Neural cell (in vitro differentiated cells): ENCODE results near the gene C5orf47. TPM values are rescaled to one million over a fixed set of nuclear protein-coding genes. Genes with fewer than 3 reads are reported as not detected.

Experiments
- H2AFZ ChIP-seq: fragments of 200-600, 300-800 bp; sonication (generic), shearing (Covaris generic); 2 replicates; pipeline ENCODE4 v1.6.0; 2014; ENCODE audit warnings: low read depth, mild to moderate bottlenecking, antibody characterized with exemption, low read length, moderate library complexity
- H3F3A ChIP-seq: fragments of 200-600 bp; shearing (Covaris generic); 2 replicates; pipeline ENCODE4 v1.6.1; 2016; ENCODE audit warnings: mild to moderate bottlenecking, moderate library complexity, mixed read lengths, antibody characterized with exemption, low read length; ENCODE audit not compliant: insufficient read depth, poor library complexity, severe bottlenecking
- H3K27ac ChIP-seq: fragments of 200-600, 300-800 bp; sonication (generic), shearing (Covaris generic); 2 replicates; pipeline ENCODE4 v1.5.1; 2014; ENCODE audit warnings: mild to moderate bottlenecking, low read length, moderate library complexity
- H3K27me3 ChIP-seq: fragments of 300-800, 200-600 bp; sonication (generic), shearing (Covaris generic); 2 replicates; pipeline ENCODE4 v1.6.0; 2014; ENCODE audit warnings: mild to moderate bottlenecking, low read depth, low read length, moderate library complexity; ENCODE audit not compliant: insufficient read depth
- H3K36me3 ChIP-seq: fragments of 300-800, 200-600 bp; sonication (generic), shearing (Covaris generic); 2 replicates; pipeline ENCODE4 v1.5.1; 2014; ENCODE audit warnings: mild to moderate bottlenecking, antibody characterized with exemption, low read length, moderate library complexity; ENCODE audit not compliant: insufficient read depth
- H3K4me2 ChIP-seq: fragments of 300-800, 200-600 bp; sonication (generic), shearing (Covaris generic); 2 replicates; pipeline ENCODE4 v1.6.0; 2014; ENCODE audit warnings: mild to moderate bottlenecking, low read length
- H3K4me3 ChIP-seq: fragments of 300-800, 200-600 bp; sonication (generic), shearing (Covaris generic); 2 replicates; pipeline ENCODE4 v1.5.1; 2014; ENCODE audit warnings: mild to moderate bottlenecking, low read length, moderate library complexity
- H3K79me2 ChIP-seq: fragments of 200-600 bp; shearing (Covaris generic); replicated peaks from 2 replicates; pipeline ENCODE4 v1.6.0; 2014; ENCODE audit warnings: mild to moderate bottlenecking, low read length, moderate library complexity; ENCODE audit not compliant: insufficient read depth
- H3K9ac ChIP-seq: fragments of 300-800, 200-600 bp; sonication (generic), shearing (Covaris generic); 2 replicates; pipeline ENCODE4 v1.6.1; 2016; ENCODE audit warnings: mild to moderate bottlenecking, low read length, mixed read lengths
- H3K9me2 ChIP-seq: fragments of 200-600 bp; shearing (Covaris generic); 2 replicates; pipeline ENCODE4 v1.6.1; 2016; ENCODE audit warnings: mild to moderate bottlenecking, low read length, mixed read lengths; ENCODE audit not compliant: insufficient read depth
- H3K9me3 ChIP-seq: fragments of 200-600, 300-800 bp; sonication (generic), shearing (Covaris generic); 2 replicates; pipeline ENCODE4 v1.6.1; 2016; ENCODE audit warnings: mild to moderate bottlenecking, mixed run types, low read length, moderate library complexity, mixed read lengths
- H4K20me1 ChIP-seq: fragments of 200-600 bp; shearing (Covaris generic); 2 replicates; pipeline ENCODE4 v1.6.1; 2016; ENCODE audit warnings: mild to moderate bottlenecking, mixed run types; ENCODE audit not compliant: insufficient read depth
- CTCF ChIP-seq: fragments of 450-650 bp; IDR thresholded peaks from 2 replicates; pipeline ENCODE4 v1.5.1; 2014; ENCODE audit warnings: antibody characterized with exemption, mild to moderate bottlenecking, moderate library complexity; ENCODE audit not compliant: poor library complexity, severe bottlenecking
- EP300 ChIP-seq: fragments of 450-650 bp; conservative IDR thresholded peaks from 2 replicates; pipeline ENCODE4 v1.6.1; 2014; ENCODE audit warnings: antibody characterized with exemption, mild to moderate bottlenecking, moderate library complexity; ENCODE audit not compliant: poor library complexity, severe bottlenecking
- EZH2 ChIP-seq: fragments of 200-600, 300-800 bp; shearing (Covaris generic), sonication (generic); IDR thresholded peaks from 2 replicates; pipeline ENCODE4 v1.6.1; 2014; ENCODE audit warnings: antibody characterized with exemption, low read length, borderline replicate concordance, mild to moderate bottlenecking; ENCODE audit not compliant: insufficient read depth, poor library complexity, severe bottlenecking
- MXI1 ChIP-seq: fragments of 450-650 bp; conservative IDR thresholded peaks from 2 replicates; pipeline ENCODE4 v1.6.1; 2014; ENCODE audit warnings: antibody characterized with exemption, mild to moderate bottlenecking; ENCODE audit not compliant: poor library complexity, severe bottlenecking
- POLR2AphosphoS5 ChIP-seq: IDR thresholded peaks from 2 replicates; pipeline ENCODE4 v1.6.1; 2012
- RAD21 ChIP-seq: fragments of 450-650 bp; conservative IDR thresholded peaks from 2 replicates; pipeline ENCODE4 v1.6.1; 2014; ENCODE audit warnings: antibody characterized with exemption, mild to moderate bottlenecking, moderate library complexity
- SMC3 ChIP-seq: fragments of 450-650 bp; conservative IDR thresholded peaks from 2 replicates; pipeline ENCODE4 v1.6.1; 2014; ENCODE audit warnings: antibody characterized with exemption, mild to moderate bottlenecking, moderate library complexity; ENCODE audit not compliant: poor library complexity
- TAF1 ChIP-seq: IDR thresholded peaks from 2 replicates; pipeline ENCODE4 v1.6.1; 2012; ENCODE audit warnings: low read depth
- polyA plus RNA-seq: library from polyadenylated mRNA; depleted of rRNA; stranded (reverse); fragments of >200 nt; gene quantifications from 2 replicates; pipeline ENCODE4 v1.2.3, GENCODE V29; 2014
- TF ChIP-seq, protein P1 (sequence below): IDR thresholded peaks from 2 replicates; pipeline ENCODE4 v1.6.1; 2012; ENCODE audit warnings: borderline replicate concordance

The C5orf47 gene
- polyA plus RNA-seq, 1 donor from 2014 or later = 0.25 TPM

GRCh38 chr5:173963867-173964441 is 25.0 kb upstream of the C5orf47 start:
- no peaks in the 10 kb centered on the region for H4K20me1 ChIP-seq
- no peaks in the 10 kb centered on the region for H3F3A ChIP-seq
- no peak overlapping the region for H2AFZ ChIP-seq
- TF ChIP-seq, protein P1, sequence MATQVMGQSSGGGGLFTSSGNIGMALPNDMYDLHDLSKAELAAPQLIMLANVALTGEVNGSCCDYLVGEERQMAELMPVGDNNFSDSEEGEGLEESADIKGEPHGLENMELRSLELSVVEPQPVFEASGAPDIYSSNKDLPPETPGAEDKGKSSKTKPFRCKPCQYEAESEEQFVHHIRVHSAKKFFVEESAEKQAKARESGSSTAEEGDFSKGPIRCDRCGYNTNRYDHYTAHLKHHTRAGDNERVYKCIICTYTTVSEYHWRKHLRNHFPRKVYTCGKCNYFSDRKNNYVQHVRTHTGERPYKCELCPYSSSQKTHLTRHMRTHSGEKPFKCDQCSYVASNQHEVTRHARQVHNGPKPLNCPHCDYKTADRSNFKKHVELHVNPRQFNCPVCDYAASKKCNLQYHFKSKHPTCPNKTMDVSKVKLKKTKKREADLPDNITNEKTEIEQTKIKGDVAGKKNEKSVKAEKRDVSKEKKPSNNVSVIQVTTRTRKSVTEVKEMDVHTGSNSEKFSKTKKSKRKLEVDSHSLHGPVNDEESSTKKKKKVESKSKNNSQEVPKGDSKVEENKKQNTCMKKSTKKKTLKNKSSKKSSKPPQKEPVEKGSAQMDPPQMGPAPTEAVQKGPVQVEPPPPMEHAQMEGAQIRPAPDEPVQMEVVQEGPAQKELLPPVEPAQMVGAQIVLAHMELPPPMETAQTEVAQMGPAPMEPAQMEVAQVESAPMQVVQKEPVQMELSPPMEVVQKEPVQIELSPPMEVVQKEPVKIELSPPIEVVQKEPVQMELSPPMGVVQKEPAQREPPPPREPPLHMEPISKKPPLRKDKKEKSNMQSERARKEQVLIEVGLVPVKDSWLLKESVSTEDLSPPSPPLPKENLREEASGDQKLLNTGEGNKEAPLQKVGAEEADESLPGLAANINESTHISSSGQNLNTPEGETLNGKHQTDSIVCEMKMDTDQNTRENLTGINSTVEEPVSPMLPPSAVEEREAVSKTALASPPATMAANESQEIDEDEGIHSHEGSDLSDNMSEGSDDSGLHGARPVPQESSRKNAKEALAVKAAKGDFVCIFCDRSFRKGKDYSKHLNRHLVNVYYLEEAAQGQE = no peak
- peak; percentile 57 for TF ChIP-seq POLR2AphosphoS5
- H3K4me3 ChIP-seq = peak overlapping the region; percentile 51
- H3K79me2 ChIP-seq = no peaks in the 10 kb centered on the region
- peak overlapping the region; percentile 77 for H3K27ac ChIP-seq
- H3K9ac ChIP-seq = peak overlapping the region; percentile 62
- H3K9me3 ChIP-seq = no peaks in the 10 kb centered on the region
- H3K9me2 ChIP-seq = no peaks in the 10 kb centered on the region
- H3K27me3 ChIP-seq = no peaks in the 10 kb centered on the region
- no peak overlapping the region for H3K4me2 ChIP-seq
- H3K36me3 ChIP-seq = no peaks in the 10 kb centered on the region

DNA sequence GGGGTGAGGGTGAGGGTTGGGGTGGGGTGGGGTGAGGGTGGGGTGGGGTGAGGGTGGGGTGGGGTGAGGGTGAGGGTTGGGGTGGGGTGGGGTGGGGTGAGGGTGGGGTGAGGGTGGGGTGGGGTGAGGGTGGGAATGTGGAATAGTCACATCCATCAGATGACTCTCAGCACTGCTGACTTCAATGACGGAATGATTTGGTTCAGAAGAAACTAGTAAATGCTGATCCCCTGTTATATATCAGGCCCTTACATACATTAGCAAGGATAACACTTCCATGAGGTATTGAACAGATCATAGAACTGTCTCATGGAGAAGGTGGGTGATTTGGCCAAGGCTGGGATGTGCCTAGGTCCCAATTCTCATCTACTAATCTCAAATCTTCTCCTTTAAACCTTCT is 24.5 kb upstream of the C5orf47 start:
- Histone ChIP-seq H3K9me3 (no peaks in the 10 kb centered on the region), H3K27me3 (no peaks in the 10 kb centered on the region), H2AFZ (no peak overlapping the region), H3K4me2 (no peak overlapping the region), H3K27ac (peak overlapping the region; percentile 19), H3F3A (no peaks in the 10 kb centered on the region), H3K9me2 (no peaks in the 10 kb centered on the region), H3K79me2 (no peaks in the 10 kb centered on the region), H3K36me3 (no peaks in the 10 kb centered on the region), H3K4me3 (peak overlapping the region; percentile 33), H4K20me1 (no peaks in the 10 kb centered on the region), H3K9ac (no peak overlapping the region)
- TF ChIP-seq SMC3 (no peak), TAF1 (no peak), CTCF (no peak), EP300 (no peak), POLR2AphosphoS5 (no peak), MXI1 (no peak), RAD21 (no peak), EZH2 (no peak)
- TF ChIP-seq, protein P1 = no peak
